Peyer's patch (tissue), 4 donors: ENCODE measurements around the gene GPC5.

Experiments used
- POLR2A ChIP-seq, 2 donors: fragments of 450-650 bp; IDR thresholded peaks; one replicate each; pipeline ENCODE4 v1.5.1; 2017; ENCODE audit warnings: antibody characterized with exemption in 2 of 2, mild to moderate bottlenecking in 2 of 2, moderate library complexity in 2 of 2
- TF ChIP-seq, protein P1 (sequence below), 6 experiments: fragments of 450-650 bp in 4 of 6; fragments of 200-600 bp in 2 of 6; sonication (generic) in 1 of 6; IDR thresholded peaks; one replicate each; pipeline ENCODE4 v1.5.1; 2017 to 2019; ENCODE audit warnings: antibody characterized with exemption in 6 of 6, mild to moderate bottlenecking in 3 of 6, moderate library complexity in 1 of 6

DNA sequence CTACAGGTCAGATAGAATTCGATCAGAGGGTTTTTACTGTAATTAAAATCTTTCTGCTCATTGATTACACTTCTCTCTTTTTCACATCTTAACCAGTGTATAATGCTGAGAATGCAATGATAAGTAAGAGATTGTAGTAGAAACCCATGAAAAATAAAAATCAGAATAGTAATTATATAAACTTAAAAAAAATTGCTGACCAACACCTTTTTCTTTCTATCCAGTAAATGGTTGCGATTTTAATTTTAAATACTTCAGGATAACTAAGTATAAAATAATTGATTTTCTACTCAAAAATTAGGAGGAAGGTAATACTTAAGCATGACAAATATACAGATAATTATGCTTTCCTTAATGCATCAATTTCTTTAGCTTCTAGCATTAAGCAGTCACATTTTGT is 917.6 kb downstream of the GPC5 start:
- TF ChIP-seq, protein P1, sequence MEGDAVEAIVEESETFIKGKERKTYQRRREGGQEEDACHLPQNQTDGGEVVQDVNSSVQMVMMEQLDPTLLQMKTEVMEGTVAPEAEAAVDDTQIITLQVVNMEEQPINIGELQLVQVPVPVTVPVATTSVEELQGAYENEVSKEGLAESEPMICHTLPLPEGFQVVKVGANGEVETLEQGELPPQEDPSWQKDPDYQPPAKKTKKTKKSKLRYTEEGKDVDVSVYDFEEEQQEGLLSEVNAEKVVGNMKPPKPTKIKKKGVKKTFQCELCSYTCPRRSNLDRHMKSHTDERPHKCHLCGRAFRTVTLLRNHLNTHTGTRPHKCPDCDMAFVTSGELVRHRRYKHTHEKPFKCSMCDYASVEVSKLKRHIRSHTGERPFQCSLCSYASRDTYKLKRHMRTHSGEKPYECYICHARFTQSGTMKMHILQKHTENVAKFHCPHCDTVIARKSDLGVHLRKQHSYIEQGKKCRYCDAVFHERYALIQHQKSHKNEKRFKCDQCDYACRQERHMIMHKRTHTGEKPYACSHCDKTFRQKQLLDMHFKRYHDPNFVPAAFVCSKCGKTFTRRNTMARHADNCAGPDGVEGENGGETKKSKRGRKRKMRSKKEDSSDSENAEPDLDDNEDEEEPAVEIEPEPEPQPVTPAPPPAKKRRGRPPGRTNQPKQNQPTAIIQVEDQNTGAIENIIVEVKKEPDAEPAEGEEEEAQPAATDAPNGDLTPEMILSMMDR (IDR thresholded peaks at IDR 0.05): no peak
- no peak for TF ChIP-seq POLR2A (IDR thresholded peaks at IDR 0.05)
